Midbrain (tissue), 1 donor: ENCODE results near the gene TACC3.

Experiments used
- DNase-seq: peaks from one replicate; lab custom pipeline; 2025; lab: John Stamatoyannopoulos, UW

The TACC3 gene

DNA sequence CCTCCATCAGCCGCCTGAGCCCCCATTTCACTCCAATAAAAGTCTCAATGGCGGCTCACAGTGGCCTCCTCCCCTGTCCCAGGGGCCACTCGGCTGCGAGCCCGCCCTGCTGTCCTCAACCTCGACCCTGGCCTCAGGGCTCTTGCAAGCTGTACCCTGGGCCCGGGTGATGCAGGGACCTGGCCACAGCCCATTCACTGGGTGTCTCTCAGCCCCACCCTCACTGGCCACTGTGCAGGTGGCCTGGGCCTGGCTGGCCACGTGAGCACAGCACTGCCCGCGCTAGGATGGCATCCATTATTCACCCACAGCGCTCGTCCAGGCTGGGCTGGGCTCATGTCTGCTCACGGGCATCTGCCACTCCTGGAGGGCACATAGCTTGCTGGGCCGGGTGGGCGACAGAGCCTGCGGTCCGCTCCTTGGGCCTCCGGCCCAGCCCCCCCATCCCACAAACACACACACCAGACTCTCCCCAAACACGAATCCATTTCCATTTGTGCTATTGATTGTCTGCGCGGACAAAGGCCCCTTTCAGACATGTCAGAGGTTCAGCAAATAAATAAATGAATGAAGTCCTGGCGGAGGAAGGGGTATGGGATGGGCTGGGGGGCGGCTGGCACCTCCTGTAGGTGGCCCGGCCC, 55.3 kb downstream of the TACC3 start:
- peak; percentile 37 for DNase-seq

DNA sequence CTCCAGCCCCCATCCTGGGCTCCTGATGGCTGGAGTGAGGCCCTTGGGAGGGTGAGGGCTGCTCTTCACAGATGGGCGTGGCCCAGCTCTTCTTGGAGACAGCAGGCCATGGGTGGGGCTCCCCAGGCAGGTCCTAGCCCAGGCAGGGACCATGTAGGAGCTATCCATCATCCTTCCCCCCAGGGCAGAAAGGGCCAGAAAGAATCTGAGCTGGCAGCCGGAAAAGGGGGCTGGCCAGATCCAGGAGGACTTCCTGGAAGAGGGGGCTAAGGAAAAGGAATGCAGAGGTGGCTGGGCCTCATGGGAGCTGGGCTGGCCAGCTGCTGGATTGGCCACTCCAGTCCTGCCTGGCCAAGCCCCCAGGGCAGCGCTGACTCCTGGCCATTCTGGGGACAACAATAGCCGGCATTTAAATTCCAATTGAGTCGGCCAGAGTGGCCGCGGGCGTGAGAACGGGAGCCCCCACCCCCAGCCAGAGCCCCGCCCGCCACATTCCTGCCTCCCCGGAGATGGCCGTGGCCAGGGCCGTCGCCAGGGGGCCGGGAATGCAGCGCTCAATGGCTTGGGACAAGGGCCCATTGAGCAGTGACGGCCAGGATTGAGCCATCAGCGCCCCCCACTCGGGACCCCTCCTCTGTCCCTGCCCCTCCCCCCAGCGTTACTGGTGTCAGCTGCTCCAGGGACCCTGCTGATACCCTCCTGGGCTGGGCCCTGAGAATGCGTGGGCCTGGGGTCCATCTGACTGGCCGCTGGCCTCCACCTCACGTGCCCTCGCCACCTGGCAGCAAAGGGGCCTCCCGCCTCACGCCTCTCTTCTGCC, 56.7 kb downstream of the TACC3 start:
- DNase-seq, result peak; percentile 70

DNA sequence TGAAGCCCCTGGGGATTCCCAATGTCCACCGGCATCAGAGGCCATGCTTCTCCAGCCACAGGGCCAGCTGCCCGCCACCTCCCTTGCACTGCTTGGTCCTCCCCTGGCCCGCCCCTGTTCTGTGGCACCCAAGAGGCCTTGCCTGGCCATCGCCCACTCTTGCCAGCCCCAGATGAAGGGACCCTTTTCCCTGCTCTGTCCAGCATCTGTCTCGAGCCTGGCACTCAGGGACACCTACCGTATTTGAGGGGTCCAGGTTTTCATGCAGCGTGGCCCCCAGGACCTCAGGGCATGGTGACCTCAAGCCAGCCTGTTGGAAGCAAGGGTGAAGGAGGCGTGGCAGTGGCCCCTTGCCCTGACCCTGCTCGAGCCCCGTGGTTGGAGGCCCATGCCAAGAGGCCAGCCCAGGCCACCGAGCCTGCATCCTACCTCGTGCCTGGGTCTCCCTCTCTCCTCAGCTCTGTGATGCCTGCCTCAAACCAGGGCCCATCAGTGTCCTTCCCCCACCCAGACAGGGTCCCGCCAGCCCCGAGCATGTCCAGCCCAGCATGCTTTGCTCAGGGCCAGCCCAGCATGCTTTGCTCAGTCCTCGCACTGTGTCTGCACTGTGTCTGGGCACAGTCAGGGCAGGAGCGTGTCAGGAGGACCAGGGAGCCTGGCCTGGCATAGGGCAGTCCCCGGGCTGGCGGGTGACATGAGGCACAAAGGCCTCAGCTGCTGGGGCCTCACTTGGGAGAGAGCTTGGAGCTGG, 57.5 kb downstream of the TACC3 start:
- no peak for DNase-seq

DNA sequence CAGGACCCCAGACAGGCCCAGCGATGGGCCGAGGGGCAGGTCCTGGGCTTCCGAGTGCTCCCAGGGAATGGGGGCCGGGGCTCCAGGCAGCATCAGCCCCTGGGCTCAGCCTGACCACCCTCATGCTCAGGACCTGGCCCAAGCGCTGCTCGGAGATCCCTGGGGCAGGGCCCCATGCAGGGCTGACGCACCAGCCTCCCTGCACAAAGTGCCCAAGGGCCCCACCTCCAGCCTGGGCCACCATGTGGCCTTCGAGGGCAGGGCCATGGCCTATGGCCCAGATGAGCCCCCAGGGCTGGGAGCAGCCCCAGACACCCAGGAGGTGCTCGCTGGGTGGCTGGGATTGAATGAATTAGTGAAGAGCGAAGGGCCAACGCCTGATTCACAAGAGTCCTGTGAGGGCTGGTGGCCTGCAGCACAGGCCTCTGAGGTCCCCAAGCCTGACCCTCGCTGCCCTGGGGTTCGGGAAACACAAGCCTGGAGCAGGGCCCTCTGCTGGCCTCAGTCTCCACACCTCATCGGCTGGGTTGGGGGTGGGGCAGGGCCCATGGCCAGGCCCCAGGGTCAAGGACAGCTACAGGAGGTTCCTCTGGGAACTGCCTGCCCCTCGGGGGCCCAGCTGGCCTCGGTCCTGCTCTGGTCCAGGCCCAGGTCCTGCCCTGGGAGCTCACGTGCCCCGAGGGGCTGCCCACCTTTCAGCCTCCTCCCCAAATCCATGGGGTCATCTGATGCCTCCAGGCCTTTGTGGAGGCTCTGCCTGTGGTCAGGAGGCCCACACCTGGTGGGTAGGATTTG, 58.5 kb downstream of the TACC3 start:
- no peak for DNase-seq

DNA sequence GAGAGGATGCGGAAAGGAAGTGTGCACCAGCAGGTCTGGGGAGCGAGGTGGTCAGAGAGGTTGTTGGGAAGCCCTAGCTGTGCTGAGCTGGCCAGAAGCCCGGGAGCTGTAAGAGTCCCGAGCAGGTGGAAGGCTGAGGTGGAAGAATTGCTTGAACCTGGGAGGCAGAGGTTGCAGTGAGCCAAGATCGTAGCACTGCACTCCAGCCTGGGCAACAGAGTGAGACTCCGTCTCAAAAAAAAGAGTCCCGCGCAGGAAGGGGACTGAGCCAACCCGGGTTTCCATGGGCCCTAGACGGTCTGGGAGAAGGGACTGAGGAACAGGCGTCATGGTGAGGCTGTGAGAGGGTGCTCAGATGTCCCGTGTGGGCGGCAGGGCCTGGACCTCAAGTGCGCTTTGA, 59.1 kb downstream of the TACC3 start:
- no peak for DNase-seq

DNA sequence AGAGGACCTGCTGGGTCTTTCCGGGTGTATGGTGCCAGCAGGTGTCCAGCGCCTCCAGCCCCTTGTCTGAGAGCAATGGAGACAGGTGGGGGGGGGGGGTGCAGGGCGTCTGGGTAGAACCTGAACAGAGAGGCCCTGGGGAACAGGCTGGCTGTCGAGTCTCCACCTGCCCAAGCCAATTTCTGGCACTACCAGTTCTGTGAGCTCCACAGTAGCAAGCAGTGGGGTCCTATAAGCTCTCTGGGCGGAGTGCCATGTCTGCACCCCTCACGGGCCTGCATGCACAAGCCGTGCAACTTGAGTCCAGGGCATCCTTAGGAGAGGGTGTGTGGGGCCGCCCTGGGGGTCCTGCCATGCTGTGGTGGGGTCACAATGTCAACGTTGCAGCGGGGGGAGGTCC, 61.7 kb downstream of the TACC3 start:
- no peak for DNase-seq

DNA sequence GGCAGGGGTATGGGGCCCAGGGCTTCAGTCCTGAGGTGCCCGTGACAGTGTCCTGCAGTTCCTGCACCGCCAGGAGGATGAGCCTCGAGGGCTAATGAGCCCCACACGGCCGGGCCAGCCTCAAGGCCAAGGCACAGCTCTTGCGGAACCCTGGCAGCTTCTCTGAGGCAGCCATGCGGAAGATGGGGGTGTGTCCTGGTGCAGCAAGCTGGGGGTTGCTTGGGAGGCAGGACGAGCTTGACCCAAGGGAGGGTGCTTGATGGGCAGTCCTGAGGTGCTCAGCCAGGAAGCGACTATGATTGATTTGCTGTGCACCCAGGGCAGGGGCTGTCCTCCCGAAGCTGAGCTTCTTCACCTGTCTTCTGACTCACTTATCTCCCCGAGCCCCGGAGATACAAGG, 62.6 kb downstream of the TACC3 start:
- no peak for DNase-seq

DNA sequence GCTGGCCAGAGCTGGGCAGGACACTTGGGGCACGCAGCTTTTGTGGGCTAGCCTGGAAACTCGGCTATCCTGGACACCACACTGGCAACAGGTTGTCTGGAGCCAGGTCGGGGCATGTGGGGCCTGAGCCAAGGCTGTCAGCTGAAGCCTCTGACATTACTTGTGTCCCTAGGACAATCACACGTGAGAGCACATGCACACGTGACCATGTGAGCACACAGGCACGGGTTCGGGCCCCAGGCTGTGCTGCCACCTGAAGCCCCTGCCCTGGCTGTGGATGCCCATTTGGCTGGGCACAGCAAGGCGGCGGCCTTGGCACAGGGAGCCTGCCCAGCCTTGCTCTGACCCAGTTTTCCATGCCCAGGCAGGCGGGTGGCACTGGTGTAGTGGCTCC, 63.1 kb downstream of the TACC3 start:
- DNase-seq, result peak; percentile 18

DNA sequence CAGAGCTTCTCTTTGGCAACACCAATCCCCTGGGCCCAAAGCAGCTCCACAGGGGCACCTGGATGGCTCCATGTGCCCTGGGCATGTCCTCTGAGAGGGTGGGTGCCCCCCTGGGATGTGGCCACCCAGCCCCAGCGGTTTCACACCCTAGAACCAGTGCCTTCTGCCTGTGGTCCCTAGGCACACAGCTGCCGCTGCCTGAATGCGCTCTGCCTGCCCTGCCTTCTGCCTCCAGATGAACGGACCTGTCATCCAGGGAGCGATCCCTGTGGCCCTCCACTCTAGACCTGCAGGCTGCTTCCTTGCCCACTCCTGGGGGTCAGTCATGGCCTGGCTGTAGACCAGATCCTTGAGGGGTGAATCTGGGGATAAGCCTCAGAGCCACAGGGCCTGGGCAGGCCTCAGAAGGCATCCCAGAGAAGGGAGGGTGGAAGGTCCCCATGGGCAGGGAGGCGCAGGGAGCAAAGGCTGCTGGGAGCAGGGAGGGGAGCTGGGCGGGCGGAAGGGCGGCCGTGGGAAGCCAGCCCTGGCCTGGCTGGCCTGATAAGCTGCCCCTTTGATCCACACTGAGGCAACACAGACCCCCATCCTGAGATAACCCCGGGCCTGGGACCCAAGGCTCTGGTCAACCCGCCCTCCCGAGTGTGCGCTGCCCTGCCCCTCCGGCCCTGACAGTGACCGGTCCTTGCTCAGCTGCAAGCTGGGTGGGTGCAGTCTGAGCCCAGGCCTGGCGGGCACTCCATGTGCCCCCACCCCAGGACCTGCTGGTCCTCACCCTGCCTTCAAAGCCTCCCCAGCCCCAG, 63.7 kb downstream of the TACC3 start:
- DNase-seq, result no peak

DNA sequence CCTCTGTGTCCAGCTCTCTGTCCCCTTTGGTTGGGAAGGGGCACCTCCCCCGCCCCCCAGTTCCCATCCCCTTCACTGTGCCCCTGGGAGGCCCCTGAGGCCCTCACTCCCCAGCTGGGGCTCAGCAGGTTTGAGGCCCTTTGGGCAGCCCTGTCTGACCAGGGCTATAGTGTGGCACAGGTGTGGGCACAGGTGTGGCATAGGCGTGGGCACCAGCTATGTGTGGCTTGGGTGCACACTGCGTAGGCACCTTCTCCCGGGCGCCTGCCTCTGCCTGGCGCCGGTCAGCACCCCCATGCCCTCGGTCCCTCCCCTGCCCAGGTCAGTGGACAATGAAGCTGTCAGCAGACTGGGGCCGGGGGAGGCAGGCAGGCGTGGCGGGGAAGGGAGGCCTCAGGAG, 64.3 kb downstream of the TACC3 start:
- no peak for DNase-seq

DNA sequence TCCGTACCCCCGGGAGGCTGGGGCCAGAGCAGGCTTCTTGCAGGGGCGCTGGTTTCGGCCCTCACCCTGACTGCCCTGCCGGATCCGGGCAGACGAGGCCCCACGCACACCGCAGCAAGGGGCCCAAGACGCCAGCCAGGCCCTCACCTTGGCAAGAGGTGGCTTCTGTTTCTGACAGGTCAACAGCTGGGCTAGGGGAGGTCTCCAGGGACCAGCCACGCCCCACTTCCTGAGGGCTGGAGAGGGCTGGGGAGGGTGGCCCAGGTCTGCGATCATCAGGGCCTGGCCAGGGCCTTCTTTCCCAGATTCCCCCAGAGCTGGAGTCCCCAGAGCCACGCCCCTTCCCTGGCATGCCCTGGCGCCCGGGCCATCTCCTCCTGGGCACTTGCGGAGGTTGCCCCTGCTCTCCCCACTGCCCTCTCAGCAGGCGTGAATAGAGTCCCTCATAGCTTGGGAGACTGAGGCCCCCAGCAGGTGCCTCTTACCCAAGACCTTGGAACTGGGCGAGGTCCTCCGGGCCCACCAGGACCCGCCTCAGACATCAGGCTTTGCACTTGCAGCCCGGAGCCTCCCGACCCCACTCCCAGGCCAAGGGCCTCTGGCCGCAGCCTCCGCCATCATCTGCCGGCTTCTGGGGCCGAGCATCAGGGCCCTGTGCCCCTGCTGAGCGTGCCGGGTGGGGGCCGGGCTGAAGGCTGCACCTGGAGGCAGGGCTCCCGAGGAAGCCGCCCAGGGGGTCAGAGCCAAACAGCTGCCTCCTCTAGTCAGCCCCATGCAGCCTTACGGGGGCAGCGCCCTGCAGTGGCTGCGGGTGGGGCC, 65.4 kb downstream of the TACC3 start:
- no peak for DNase-seq

DNA sequence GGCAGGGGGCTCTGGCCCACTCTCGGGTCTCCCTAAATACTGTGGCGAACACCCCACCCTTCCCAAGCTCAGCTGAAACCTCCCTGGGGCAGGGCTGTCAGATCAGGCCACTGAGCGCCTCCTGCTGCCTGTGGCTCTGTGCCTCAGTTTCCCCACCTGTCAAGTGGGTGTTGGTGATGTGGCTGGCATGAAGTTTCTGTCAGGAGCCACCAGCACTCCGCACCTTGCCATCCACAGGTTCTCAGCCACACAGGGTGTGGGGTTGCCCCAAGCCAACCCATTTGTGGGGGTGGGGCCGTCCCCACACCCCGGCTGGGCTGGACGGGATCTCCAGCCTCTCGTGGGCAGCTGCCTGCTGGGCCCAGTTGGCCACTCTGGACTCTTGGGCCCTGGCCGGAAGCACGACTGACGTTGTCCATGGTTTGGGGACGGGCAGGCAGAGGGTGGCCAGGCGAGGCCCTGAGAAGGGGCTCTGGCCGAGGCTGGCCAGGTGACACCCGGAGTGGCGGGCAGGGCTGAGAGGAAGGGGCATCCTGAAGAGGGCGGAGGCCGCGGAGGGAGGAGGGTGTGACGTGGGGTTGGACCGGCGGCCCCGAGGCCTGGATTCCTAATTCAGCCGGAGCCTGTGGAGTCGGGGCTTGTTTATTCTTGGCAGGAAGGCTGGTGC, 66.2 kb downstream of the TACC3 start:
- no peak for DNase-seq

DNA sequence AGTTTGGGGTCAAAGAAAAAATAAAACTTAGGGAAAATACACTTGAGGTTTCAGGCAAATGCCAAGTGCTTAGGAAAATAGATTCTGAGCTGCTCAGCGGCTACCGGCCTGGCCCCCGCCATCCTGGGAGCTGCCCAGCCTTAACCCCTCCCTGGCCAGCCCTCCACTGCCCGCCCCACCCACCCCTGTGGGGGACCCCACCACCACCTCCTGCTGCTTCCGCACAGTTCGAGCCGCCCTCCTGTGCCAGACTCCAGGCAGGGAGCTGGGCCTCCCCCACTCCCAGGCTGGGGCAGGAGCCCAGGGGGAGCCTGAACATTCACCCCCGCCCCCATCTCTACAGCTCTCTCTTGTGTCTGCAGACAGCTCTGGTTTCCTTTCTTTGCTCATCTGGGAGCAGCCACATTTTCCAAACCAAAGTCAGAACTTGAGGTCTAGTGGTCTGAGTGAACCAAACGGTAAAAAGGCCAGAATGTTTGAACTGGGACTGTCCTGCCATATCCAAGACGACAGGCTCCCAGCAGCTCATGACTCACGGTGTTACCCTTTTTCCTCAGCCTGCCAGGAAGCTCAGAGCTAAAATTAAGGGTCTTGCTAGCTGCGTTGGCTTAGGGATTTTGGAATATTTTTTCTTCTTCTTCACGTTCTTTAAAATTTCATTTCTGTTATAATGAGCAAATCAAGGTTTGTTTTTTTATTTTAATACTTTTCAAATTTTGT, 67.1 kb downstream of the TACC3 start:
- DNase-seq, result no peak

DNA sequence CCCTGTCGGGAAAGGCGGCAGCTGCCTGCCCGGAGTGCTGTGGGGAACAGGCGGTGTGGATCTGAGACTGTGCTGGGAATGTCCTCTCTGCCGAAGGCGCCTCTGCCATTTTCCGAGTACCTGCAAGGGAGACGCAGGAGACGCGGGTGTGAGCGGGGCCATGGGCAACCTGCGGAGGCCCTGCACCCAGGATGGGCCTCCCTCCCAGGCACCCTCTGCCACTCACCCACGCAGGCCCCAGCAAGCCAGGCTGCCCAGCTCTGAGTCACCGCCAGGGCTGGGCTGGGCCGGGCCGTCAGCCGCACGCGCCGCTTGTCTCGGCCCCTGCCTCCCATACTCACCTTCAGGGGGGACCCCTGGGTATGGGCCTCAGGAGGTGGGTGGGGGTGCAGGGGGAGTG, 68.2 kb downstream of the TACC3 start:
- DNase-seq, result no peak

DNA sequence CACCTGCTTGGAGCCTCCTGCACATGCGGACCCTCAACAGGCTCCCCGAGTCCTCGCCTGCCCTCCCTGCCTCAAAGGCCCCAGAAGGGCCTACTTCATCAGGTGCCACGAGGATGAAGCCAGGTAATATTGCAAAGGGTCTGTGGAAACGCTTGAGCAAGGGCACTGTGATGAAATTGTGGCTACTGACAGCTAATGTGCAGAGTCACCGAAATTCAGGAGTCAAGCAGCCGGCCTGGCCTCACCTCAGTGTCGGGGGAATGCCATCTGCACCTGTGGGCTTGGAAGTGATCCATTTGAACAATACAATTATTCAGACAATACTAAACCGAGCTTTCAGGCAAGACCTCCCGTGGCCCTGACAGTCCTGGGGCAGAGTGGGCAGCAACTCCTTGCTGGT, 68.7 kb downstream of the TACC3 start:
- no peak for DNase-seq

DNA sequence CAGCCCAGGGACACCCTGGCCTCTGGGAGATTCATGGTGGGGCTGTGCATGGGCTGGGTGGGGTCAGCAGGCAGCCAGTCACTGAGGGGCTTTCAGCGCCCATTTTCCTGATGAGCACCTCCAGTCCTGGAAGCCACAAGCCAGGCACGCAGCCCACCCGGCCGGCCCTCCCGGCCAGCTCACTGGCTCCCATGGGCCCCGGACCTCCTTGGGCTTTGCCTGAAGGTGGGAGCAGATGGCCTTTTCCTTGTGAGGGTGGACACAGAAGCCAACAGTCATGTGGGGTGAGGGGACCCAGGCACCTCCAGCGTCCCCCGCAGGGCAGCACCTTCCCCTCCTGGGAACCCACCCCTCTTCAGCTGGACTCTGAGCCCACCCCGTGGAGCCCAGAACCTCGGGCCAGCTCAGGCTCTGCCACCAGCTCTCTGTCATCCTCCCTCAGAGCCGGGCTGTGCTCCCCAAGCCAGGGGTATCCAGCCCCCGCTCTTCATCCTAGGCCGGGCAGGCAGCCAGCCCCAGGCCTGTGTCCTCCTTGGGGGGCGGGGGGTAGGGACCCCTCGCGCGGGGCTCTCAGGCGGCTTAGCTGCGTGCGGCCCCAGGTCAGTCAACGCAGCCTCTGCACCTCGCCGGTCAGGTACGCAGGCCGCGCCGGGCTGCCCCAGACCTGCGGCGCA, 71.0 kb downstream of the TACC3 start:
- DNase-seq, result no peak

DNA sequence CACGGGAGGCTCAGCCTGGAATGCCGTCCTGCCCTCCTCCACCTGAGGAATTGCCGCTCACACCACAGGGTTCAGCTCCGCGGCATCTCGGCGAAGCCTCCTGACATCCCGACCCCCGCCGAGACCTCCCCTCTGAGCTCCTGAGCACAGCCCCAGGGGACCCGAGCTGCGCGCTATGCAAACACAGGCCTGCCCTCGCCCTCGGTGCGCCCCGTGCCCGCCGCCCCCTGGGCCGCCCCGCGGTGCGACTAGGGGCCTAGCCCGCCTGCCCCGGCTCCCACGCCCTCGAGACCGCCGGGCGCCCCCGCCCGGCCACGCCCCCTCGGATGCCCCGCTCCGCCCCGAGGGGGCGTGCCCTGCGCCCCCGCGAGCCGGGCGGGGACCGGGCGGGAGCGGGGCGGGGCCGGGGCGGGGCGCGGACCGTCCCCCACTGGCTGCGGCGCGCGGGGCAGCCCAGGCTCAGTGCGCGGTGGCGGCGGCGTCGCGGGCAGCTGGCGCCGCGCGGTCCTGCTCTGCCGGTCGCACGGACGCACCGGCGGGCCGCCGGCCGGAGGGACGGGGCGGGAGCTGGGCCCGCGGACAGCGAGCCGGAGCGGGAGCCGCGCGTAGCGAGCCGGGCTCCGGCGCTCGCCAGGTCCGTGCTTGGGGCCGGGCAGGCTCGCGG, 71.6 kb downstream of the TACC3 start, which contains the start of gene FGFR3:
TSS of gene FGFR3 (plus strand) at position 462 of the 664 bp plus-strand sequence. CDS start 642 bp downstream, outside the sequence.
- peak; percentile 35 for DNase-seq

DNA sequence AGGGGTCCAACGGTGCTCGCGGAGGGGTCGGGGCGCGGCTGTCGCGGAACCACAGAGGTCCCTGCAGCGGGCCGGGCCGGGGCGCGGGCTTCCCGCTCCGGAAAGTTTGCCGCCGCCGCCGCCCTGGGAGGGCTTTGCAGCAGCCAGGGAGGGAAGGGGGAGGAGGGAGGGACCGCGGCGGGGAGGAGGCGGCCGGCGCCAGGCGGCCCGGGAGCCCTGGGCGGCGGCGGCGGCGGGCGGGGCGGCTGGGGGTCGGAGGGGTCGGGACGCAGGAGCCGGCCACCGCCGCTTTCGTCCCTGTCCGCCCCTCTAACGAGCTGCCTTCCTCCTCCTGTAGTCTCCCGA, 72.1 kb downstream of the TACC3 start:
- no peak for DNase-seq
